Keratinocyte (primary cell): ENCODE results near the gene KIF2C.

Experiments
- EZH2 ChIP-seq: IDR thresholded peaks from one replicate; pipeline ENCODE4 v1.6.1; 2012; ENCODE audit warnings: inconsistent platforms, mild to moderate bottlenecking, low read length, moderate library complexity
- TF ChIP-seq, protein P1 (sequence below), 3 experiments: IDR thresholded peaks in 1 of 3; conservative IDR thresholded peaks in 1 of 3; optimal IDR thresholded peaks in 1 of 3; 2 replicates in 2 of 3; 3 replicates in 1 of 3; pipeline versions ENCODE3 to v1.5.1; 2011; ENCODE audit warnings: low read length in 3 of 3, mild to moderate bottlenecking in 3 of 3, moderate library complexity in 2 of 3, control low read depth in 1 of 3, inconsistent platforms in 1 of 3; ENCODE audit not compliant: insufficient read depth in 2 of 3; ENCODE audit errors: extremely low read depth in 1 of 3

DNA sequence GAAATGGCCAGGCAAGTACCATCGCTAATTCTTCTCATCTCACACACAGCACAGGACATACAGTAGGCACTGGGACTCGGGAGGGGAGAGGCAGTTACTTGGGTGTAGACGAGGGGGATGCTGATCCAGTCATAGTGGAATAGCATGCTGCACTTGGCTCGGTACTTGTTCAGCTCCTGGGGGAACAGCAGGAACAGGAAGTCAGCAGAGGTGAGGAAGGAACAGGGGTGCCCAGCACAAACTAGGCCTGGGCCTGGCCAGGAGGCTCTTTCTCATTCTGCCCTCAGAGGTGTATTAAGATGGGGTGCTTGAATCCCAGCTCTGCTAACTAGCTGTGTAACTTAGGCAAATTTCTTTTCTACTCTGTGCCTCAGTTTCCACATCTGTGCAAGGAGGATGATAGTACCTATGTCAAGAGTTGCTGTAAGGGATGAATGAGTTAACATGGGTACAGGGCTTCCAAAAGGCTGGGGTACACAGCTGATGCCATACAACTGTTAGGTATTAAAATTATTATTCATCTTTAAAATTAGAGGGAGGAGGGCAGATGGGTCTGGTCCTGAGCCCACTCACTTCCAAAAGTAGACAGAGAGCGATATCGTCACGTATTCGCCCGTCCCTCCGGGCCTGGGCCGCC, 46.0 kb downstream of the KIF2C start:
- TF ChIP-seq, protein P1, sequence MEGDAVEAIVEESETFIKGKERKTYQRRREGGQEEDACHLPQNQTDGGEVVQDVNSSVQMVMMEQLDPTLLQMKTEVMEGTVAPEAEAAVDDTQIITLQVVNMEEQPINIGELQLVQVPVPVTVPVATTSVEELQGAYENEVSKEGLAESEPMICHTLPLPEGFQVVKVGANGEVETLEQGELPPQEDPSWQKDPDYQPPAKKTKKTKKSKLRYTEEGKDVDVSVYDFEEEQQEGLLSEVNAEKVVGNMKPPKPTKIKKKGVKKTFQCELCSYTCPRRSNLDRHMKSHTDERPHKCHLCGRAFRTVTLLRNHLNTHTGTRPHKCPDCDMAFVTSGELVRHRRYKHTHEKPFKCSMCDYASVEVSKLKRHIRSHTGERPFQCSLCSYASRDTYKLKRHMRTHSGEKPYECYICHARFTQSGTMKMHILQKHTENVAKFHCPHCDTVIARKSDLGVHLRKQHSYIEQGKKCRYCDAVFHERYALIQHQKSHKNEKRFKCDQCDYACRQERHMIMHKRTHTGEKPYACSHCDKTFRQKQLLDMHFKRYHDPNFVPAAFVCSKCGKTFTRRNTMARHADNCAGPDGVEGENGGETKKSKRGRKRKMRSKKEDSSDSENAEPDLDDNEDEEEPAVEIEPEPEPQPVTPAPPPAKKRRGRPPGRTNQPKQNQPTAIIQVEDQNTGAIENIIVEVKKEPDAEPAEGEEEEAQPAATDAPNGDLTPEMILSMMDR (optimal IDR thresholded peaks at IDR 0.05 in 1 of 3, IDR thresholded peaks at IDR 0.05 in 1 of 3, conservative IDR thresholded peaks at IDR 0.05 in 1 of 3; ENCODE audit: extremely low read depth in 1 of 3, insufficient read depth in 2 of 3, low read length in 3 of 3) = no peak
- TF ChIP-seq EZH2 = no peak
